ENCODE results near the gene FKRP.

GRCh38 chr19:46744005-46744691 is 1.7 kb upstream of the FKRP start:
- TF ChIP-seq CTCF (IDR thresholded peaks at IDR 0.05; ENCODE audit: low read length) = no peak
- TF ChIP-seq EZH2 (optimal IDR thresholded peaks at IDR 0.05; ENCODE audit: low read depth, low read length) = no peak
- no peak for TF ChIP-seq EZH2phosphoT487 (IDR thresholded peaks at IDR 0.05; ENCODE audit: low read length)

Measured in MM.1S (cell line).